ENCODE data around the gene C1D. TPM values are rescaled to one million over a fixed set of nuclear protein-coding genes. Genes with fewer than 3 reads are reported as not detected.

The C1D gene
- total and polyA plus RNA-seq, 10 donors, result 15.2 to 50.5 (median 25.2) TPM

GRCh38 chr2:68099260-68099659 lies 36.5 kb upstream of the C1D start:
- no peak overlapping the region for H3K27ac ChIP-seq
- 81 to 88% (median 83%) methylated on average over 8 of the region's 8 CpGs for WGBS, 5 donors
- intact Hi-C loops (cut with DNase I; ENCODE audit: low total_unique reads), result no loop called here
- H3K4me1 ChIP-seq, result no peaks in the 10 kb centered on the region
- TF ChIP-seq POLR2AphosphoS5 (IDR thresholded peaks at IDR 0.05) (no peak), CTCF (IDR thresholded peaks at IDR 0.05 in 8 of 11, conservative IDR thresholded peaks at IDR 0.05 in 3 of 11) (no peak), POLR2A (IDR thresholded peaks at IDR 0.05) (no peak)
- H3K9me3 ChIP-seq, result no peaks in the 10 kb centered on the region
- H3K4me3 ChIP-seq, result no peak overlapping the region
- no peaks in the 10 kb centered on the region for H3K36me3 ChIP-seq
- H3K27me3 ChIP-seq (replicated peaks in 1 of 7), result no peaks in the 10 kb centered on the region
- no peak for DNase-seq

DNA sequence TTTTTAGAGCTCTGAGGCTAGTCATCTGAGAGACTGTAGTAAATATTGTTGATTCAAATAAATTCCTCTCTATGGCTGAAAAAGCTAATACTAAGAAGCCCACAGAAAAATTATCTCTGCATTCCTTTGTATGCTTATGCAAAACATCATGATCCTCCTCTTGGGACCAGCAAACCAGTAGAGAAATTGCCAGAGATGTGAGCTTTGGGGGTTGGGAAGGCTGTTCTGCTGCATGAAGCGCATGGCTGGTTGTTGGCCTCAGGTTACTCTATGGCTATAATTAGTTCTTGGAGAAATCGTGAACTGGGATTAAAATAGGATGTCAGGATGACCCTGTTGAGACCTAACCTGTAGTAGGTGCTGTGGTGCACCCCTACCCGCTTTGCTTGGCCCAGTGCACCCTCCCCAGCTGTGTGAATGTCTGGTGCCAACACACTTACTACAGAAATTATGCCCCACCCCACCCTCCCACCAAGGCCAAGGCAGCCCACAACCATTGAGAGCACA lies 35.5 kb upstream of the C1D start:
- no peak overlapping the region for H3K27ac ChIP-seq
- 84 to 92% (median 86%) methylated on average over 3 of the region's 3 CpGs for WGBS, 5 donors
- H3K4me3 ChIP-seq, result no peak overlapping the region
- H3K27me3 ChIP-seq (replicated peaks in 1 of 7), result no peaks in the 10 kb centered on the region
- intact Hi-C loops (cut with DNase I; ENCODE audit: low total_unique reads), result no loop called here
- H3K9me3 ChIP-seq, result no peaks in the 10 kb centered on the region
- H3K36me3 ChIP-seq, result no peaks in the 10 kb centered on the region
- no peak for DNase-seq
- TF ChIP-seq POLR2AphosphoS5 (IDR thresholded peaks at IDR 0.05) (no peak), CTCF (IDR thresholded peaks at IDR 0.05 in 8 of 11, conservative IDR thresholded peaks at IDR 0.05 in 3 of 11) (no peak), POLR2A (IDR thresholded peaks at IDR 0.05) (no peak)
- no peaks in the 10 kb centered on the region for H3K4me1 ChIP-seq

GRCh38 chr2:68094111-68094510 lies 31.3 kb upstream of the C1D start:
- WGBS, 5 donors, result 76 to 92% (median 83%) methylated on average over 1 of the region's 1 CpG
- H3K4me1 ChIP-seq, result no peaks in the 10 kb centered on the region

GRCh38 chr2:68093634-68094033 lies 30.8 kb upstream of the C1D start:
- WGBS, 5 donors, result 89 to 96% (median 95%) methylated on average over 2 of the region's 2 CpGs
- Histone ChIP-seq H3K27ac (no peak overlapping the region), H3K9me3 (no peaks in the 10 kb centered on the region), H3K4me1 (no peaks in the 10 kb centered on the region), H3K36me3 (no peaks in the 10 kb centered on the region), H3K27me3 (replicated peaks in 1 of 7) (no peaks in the 10 kb centered on the region), H3K4me3 (no peak overlapping the region)
- intact Hi-C loops (cut with DNase I; ENCODE audit: low total_unique reads), result no loop called here
- DNase-seq, result no peak
- TF ChIP-seq POLR2A (IDR thresholded peaks at IDR 0.05), result no peak
- no peak for TF ChIP-seq POLR2AphosphoS5 (IDR thresholded peaks at IDR 0.05)

More at GRCh38 chr2:68094111-68094510, 31.3 kb upstream of the C1D start:
- Histone ChIP-seq H3K27me3 (replicated peaks in 1 of 7) (no peaks in the 10 kb centered on the region), H3K36me3 (no peaks in the 10 kb centered on the region), H3K9me3 (no peaks in the 10 kb centered on the region), H3K27ac (no peak overlapping the region), H3K4me3 (no peak overlapping the region)
- intact Hi-C loops (cut with DNase I; ENCODE audit: low total_unique reads), result no loop called here
- TF ChIP-seq CTCF (IDR thresholded peaks at IDR 0.05 in 8 of 11, conservative IDR thresholded peaks at IDR 0.05 in 3 of 11) (no peak), POLR2AphosphoS5 (IDR thresholded peaks at IDR 0.05) (no peak)
- no peak for DNase-seq

Data from spleen (tissue), 11 donors.